GM18868 (cell line): ENCODE results near the gene POLR2J3.
"Not testable (repeated sequence)": the region's sequence is repeated elsewhere in the genome, so short reads cannot be mapped to it uniquely, and the experiment has no call there.

Source experiments
- ATAC-seq: cut with Tn5 transposase; IDR thresholded peaks from one replicate; pipeline ENCODE4 v1.9.1; 2021; ENCODE audit warnings: mild to moderate bottlenecking, moderate library complexity; ENCODE audit not compliant: unreplicated experiment

Gene POLR2J3

DNA sequence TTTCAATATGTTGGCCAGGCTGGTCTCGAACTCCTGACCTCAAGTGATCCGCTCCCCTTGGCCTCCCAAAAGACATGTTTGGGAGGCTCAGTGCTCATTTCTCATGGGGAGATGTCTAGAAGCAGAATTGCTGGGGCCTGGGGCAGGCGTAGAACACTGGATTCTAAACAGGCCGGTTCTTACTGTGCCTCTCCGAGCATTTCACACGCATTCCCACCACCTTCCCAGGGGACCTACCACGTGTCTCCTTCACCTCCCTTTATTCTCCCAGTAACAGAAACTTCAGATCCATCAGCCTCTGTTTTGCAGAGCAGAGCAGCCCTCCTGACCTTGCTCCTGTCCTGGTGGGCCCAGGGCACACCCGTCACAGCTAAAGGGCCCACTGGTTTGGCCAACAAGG lies 45.2 kb downstream of the POLR2J3 start:
- not testable (repeated sequence) for ATAC-seq

GRCh38 chr7:102524803-102525202 lies 47.6 kb downstream of the POLR2J3 start:
- ATAC-seq = not testable (repeated sequence)

DNA sequence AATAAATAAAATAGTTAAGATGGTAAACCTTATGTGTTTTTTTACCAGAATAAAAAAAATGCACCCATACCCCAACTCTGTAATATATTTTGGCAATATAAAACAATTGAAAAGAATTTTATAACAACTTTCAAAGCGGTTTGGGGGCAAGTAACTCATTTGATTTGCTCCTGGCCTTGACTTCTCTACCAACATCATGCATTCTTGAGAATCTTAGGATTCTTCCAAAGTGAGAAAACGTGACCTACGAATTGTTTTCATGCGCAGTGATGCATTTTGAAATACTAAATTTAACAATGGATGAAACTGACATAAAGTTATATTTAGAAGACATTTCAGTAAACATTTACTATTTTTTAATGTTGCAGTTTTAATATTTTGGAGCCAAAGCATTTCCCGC lies 51.6 kb downstream of the POLR2J3 start:
- not testable (repeated sequence) for ATAC-seq

DNA sequence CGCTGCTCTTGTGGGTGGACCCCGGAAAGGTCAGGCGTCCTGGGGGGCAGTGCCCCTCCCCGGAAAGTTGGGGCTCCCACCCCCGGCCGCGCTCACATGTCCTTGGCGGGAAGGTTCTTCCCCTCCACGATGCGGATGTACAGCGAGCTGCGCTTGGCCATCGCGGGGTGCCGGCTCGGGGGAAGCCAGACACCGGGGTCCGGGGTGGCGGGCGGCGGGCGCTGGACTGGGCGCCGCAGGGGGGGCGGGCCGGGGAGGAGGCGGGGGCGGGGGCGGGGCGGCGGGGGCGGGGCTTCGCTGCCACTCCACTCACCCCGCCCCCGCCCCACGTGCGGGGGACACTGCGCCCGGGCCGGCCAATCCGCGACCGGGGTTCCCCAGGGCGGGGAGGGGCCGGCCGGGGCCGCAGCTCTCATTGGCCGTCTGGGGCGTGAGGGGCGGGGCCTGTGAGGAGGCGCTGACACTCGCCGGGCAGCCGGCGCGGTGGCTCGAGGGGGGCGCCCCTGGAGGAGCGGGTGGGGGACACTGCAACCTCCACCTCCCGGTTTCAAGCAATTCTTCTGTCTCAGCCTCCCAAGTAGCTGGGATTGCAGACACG lies 54.7 kb downstream of the POLR2J3 start, which contains the start of gene RASA4B:
Gene RASA4B (minus strand): TSS at position 228 of the 598 bp plus-strand sequence. CDS start 67 bp downstream, at position 161.
- peak; percentile 76 for ATAC-seq
